ENCODE data around the gene DLGAP1. TPM values are rescaled to one million over a fixed set of nuclear protein-coding genes. Genes with fewer than 3 reads are reported as not detected.

Gene DLGAP1
- total and polyA plus RNA-seq, 4 donors, result 16.5 to 30.7 (median 29.7) TPM

- Histone ChIP-seq H3K36me3 (ENCODE audit: control insufficient read depth, insufficient read depth, low read length) (no peaks in the 10 kb centered on the region), H3K4me1 (ENCODE audit: control insufficient read depth, insufficient read depth, low read length) (no peaks in the 10 kb centered on the region), H3K9me3 (ENCODE audit: control insufficient read depth, insufficient read depth, low read length) (no peaks in the 10 kb centered on the region), H3K4me3 (ENCODE audit: low read depth, low read length) (no peak overlapping the region), H3K27ac (ENCODE audit: low read depth, low read length) (no peak overlapping the region), H3K27me3 (ENCODE audit: control insufficient read depth, insufficient read depth, low read length) (no peaks in the 10 kb centered on the region)
- no peak for DNase-seq (ENCODE audit: low read depth in 4 of 6, low spot score in 6 of 6)
- 100% methylated on average over 1 of the region's 6 CpGs for WGBS (ENCODE audit: insufficient coverage)
Measured at GRCh38 chr18:3489462-3489861, 965.6 kb downstream of the DLGAP1 start.

DNA sequence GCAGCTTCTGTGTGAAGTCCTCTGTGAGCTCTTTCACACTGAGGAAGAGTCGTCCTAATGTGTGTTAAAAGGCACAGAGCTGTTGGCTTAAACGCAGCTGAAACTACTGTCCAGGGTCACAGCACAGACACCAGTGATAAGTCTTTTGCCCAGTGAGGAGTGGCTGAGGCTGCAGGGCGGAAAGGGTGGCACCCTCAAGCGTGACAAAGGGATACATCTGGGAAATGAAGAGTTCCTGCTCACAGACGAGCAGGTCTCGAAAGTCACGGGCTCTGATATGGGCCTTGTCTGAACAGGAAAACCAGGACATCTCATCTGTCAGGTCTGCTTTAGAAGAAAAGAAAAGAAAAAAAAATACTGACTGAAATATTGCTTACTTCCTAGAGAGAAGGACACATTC, 968.6 kb downstream of the DLGAP1 start:
- Histone ChIP-seq H3K27ac (ENCODE audit: low read depth, low read length) (no peak overlapping the region), H3K4me3 (ENCODE audit: low read depth, low read length) (no peak overlapping the region), H3K36me3 (ENCODE audit: control insufficient read depth, insufficient read depth, low read length) (no peaks in the 10 kb centered on the region), H3K27me3 (ENCODE audit: control insufficient read depth, insufficient read depth, low read length) (no peaks in the 10 kb centered on the region), H3K4me1 (ENCODE audit: control insufficient read depth, insufficient read depth, low read length) (no peaks in the 10 kb centered on the region), H3K9me3 (ENCODE audit: control insufficient read depth, insufficient read depth, low read length) (no peaks in the 10 kb centered on the region)
- WGBS (ENCODE audit: insufficient coverage), result 68% methylated on average over 4 of the region's 7 CpGs
- DNase-seq (ENCODE audit: low read depth in 4 of 6, low spot score in 6 of 6), result no peak

- H3K36me3 ChIP-seq (ENCODE audit: control insufficient read depth, insufficient read depth, low read length), result no peaks in the 10 kb centered on the region
- no peaks in the 10 kb centered on the region for H3K27me3 ChIP-seq (ENCODE audit: control insufficient read depth, insufficient read depth, low read length)
- H3K27ac ChIP-seq (ENCODE audit: low read depth, low read length), result no peak overlapping the region
- DNase-seq (ENCODE audit: low read depth in 4 of 6, low spot score in 6 of 6), result peak in 1 of 6 donors; percentile 41
- H3K4me3 ChIP-seq (ENCODE audit: low read depth, low read length), result no peak overlapping the region
- no peaks in the 10 kb centered on the region for H3K9me3 ChIP-seq (ENCODE audit: control insufficient read depth, insufficient read depth, low read length)
- WGBS (ENCODE audit: insufficient coverage), result 81% methylated on average over 3 of the region's 9 CpGs
- no peaks in the 10 kb centered on the region for H3K4me1 ChIP-seq (ENCODE audit: control insufficient read depth, insufficient read depth, low read length)
Measured at GRCh38 chr18:3485153-3486149, 969.7 kb downstream of the DLGAP1 start.

- DNase-seq (ENCODE audit: low read depth in 4 of 6, low spot score in 6 of 6), result no peak
- no CpG with 5 or more reads among the region's 3 CpGs for WGBS (ENCODE audit: insufficient coverage)
Measured at GRCh38 chr18:3482258-3482657, 972.8 kb downstream of the DLGAP1 start.

GRCh38 chr18:3481696-3482210, 973.4 kb downstream of the DLGAP1 start:
- no peaks in the 10 kb centered on the region for H3K27me3 ChIP-seq (ENCODE audit: control insufficient read depth, insufficient read depth, low read length)
- H3K36me3 ChIP-seq (ENCODE audit: control insufficient read depth, insufficient read depth, low read length), result no peaks in the 10 kb centered on the region
- DNase-seq (ENCODE audit: low read depth in 4 of 6, low spot score in 6 of 6), result peak in 1 of 6 donors; percentile 59
- H3K4me3 ChIP-seq (ENCODE audit: low read depth, low read length), result no peak overlapping the region
- no peaks in the 10 kb centered on the region for H3K9me3 ChIP-seq (ENCODE audit: control insufficient read depth, insufficient read depth, low read length)
- WGBS (ENCODE audit: insufficient coverage), result 29% methylated on average over 1 of the region's 5 CpGs
- H3K27ac ChIP-seq (ENCODE audit: low read depth, low read length), result no peak overlapping the region
- H3K4me1 ChIP-seq (ENCODE audit: control insufficient read depth, insufficient read depth, low read length), result no peaks in the 10 kb centered on the region

More at GRCh38 chr18:3482258-3482657, 972.8 kb downstream of the DLGAP1 start:
- Histone ChIP-seq H3K36me3 (ENCODE audit: control insufficient read depth, insufficient read depth, low read length) (no peaks in the 10 kb centered on the region), H3K9me3 (ENCODE audit: control insufficient read depth, insufficient read depth, low read length) (no peaks in the 10 kb centered on the region), H3K27ac (ENCODE audit: low read depth, low read length) (no peak overlapping the region), H3K4me3 (ENCODE audit: low read depth, low read length) (no peak overlapping the region), H3K4me1 (ENCODE audit: control insufficient read depth, insufficient read depth, low read length) (no peaks in the 10 kb centered on the region), H3K27me3 (ENCODE audit: control insufficient read depth, insufficient read depth, low read length) (no peaks in the 10 kb centered on the region)

GRCh38 chr18:3480827-3481573, 974.1 kb downstream of the DLGAP1 start:
- no peak for DNase-seq (ENCODE audit: low read depth in 4 of 6, low spot score in 6 of 6)
- Histone ChIP-seq H3K4me3 (ENCODE audit: low read depth, low read length) (no peak overlapping the region), H3K4me1 (ENCODE audit: control insufficient read depth, insufficient read depth, low read length) (no peaks in the 10 kb centered on the region), H3K27me3 (ENCODE audit: control insufficient read depth, insufficient read depth, low read length) (no peaks in the 10 kb centered on the region), H3K36me3 (ENCODE audit: control insufficient read depth, insufficient read depth, low read length) (no peaks in the 10 kb centered on the region), H3K27ac (ENCODE audit: low read depth, low read length) (no peak overlapping the region), H3K9me3 (ENCODE audit: control insufficient read depth, insufficient read depth, low read length) (no peaks in the 10 kb centered on the region)
- WGBS (ENCODE audit: insufficient coverage), result 92% methylated on average over 5 of the region's 5 CpGs

DNA sequence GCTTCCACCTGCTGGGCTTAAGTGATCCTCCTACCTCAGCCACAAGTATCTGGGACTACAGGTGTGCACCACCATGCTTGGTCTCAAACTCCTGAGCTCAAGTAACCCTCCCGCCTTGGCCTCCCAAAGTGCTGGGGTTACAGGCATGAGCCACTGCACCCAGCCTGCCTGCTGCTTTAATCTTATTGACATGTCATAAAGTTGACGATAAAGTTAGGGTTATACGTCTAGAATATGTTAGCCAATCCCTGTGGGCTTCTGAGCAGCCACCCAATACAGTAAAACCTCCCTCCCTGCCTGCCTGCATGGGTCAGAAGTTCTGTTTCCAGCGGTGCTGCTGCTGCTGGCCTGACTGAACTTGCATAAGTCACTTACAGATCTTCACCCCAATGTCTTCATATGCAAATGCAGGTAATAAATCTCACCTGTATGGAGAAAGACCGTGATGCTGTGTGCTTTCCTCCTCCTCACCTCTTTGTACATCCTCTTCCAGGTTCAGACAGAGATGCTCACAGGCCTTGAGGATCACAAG, 975.1 kb downstream of the DLGAP1 start:
- Histone ChIP-seq H3K9me3 (ENCODE audit: control insufficient read depth, insufficient read depth, low read length) (no peaks in the 10 kb centered on the region), H3K4me1 (ENCODE audit: control insufficient read depth, insufficient read depth, low read length) (no peaks in the 10 kb centered on the region), H3K4me3 (ENCODE audit: low read depth, low read length) (no peak overlapping the region), H3K27ac (ENCODE audit: low read depth, low read length) (no peak overlapping the region), H3K36me3 (ENCODE audit: control insufficient read depth, insufficient read depth, low read length) (no peaks in the 10 kb centered on the region), H3K27me3 (ENCODE audit: control insufficient read depth, insufficient read depth, low read length) (no peaks in the 10 kb centered on the region)
- DNase-seq (ENCODE audit: low read depth in 4 of 6, low spot score in 6 of 6), result no peak
- 80% methylated on average over 3 of the region's 5 CpGs for WGBS (ENCODE audit: insufficient coverage)

- WGBS (ENCODE audit: insufficient coverage), result 96% methylated on average over 6 of the region's 8 CpGs
- Histone ChIP-seq H3K4me3 (ENCODE audit: low read depth, low read length) (no peak overlapping the region), H3K27me3 (ENCODE audit: control insufficient read depth, insufficient read depth, low read length) (no peaks in the 10 kb centered on the region), H3K27ac (ENCODE audit: low read depth, low read length) (no peak overlapping the region), H3K9me3 (ENCODE audit: control insufficient read depth, insufficient read depth, low read length) (no peaks in the 10 kb centered on the region), H3K36me3 (ENCODE audit: control insufficient read depth, insufficient read depth, low read length) (no peaks in the 10 kb centered on the region), H3K4me1 (ENCODE audit: control insufficient read depth, insufficient read depth, low read length) (no peaks in the 10 kb centered on the region)
- no peak for DNase-seq (ENCODE audit: low read depth in 4 of 6, low spot score in 6 of 6)
Measured at GRCh38 chr18:3478262-3478978, 976.7 kb downstream of the DLGAP1 start.

All from spinal cord (tissue), 10 donors.